ENCODE data around the gene ODC1.

ODC1 gene

DNA sequence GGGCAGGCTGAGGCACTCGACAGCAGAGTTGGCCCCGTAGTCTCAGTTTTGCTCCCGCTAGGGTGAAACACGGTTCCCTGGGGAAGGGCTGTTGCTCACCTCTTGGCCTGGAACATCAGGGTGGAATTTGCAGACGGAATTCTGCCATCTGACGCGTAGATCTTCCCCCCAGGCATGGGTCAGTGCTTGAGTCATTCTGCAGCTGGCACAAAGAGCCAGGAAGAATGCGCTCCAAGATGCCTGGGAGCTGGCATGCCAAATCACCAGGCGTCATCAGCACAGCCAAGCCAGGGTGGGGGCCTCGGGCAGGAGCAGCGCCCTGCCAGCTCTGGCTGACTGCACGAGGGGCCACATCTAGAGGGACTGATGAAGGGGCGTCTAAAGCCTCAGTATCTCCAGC, 42.7 kb downstream of the ODC1 start:
- no peak overlapping the region for H3K4me3 ChIP-seq (ENCODE audit: low read depth in 1 of 2, low read length in 2 of 2)
- ATAC-seq (ENCODE audit: insufficient read depth, low read depth): no peak
- H3K27ac ChIP-seq (ENCODE audit: low read length): no peak overlapping the region
- H4K20me1 ChIP-seq (ENCODE audit: insufficient read depth, low read length): peaks cover 14% of the 10 kb centered on the region
- H2AFZ ChIP-seq (ENCODE audit: low read depth, low read length): no peak overlapping the region
- no peak for DNase-seq
- H3K79me2 ChIP-seq (ENCODE audit: insufficient read depth, low read length): no peaks in the 10 kb centered on the region
- TF ChIP-seq, protein P1, sequence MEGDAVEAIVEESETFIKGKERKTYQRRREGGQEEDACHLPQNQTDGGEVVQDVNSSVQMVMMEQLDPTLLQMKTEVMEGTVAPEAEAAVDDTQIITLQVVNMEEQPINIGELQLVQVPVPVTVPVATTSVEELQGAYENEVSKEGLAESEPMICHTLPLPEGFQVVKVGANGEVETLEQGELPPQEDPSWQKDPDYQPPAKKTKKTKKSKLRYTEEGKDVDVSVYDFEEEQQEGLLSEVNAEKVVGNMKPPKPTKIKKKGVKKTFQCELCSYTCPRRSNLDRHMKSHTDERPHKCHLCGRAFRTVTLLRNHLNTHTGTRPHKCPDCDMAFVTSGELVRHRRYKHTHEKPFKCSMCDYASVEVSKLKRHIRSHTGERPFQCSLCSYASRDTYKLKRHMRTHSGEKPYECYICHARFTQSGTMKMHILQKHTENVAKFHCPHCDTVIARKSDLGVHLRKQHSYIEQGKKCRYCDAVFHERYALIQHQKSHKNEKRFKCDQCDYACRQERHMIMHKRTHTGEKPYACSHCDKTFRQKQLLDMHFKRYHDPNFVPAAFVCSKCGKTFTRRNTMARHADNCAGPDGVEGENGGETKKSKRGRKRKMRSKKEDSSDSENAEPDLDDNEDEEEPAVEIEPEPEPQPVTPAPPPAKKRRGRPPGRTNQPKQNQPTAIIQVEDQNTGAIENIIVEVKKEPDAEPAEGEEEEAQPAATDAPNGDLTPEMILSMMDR (IDR thresholded peaks at IDR 0.05; ENCODE audit: borderline replicate concordance, extremely low read depth, low read length, poor library complexity, severe bottlenecking): no peak
- H3K36me3 ChIP-seq (ENCODE audit: insufficient read depth, low read length): no peaks in the 10 kb centered on the region
- H3K4me1 ChIP-seq (ENCODE audit: insufficient read depth, low read length): peaks cover 13% of the 10 kb centered on the region
- H3K9me3 ChIP-seq (ENCODE audit: insufficient read depth, low read length, severe bottlenecking): no peaks in the 10 kb centered on the region
- no peak overlapping the region for H3K9ac ChIP-seq (ENCODE audit: low read depth, low read length)
- no peaks in the 10 kb centered on the region for H3K27me3 ChIP-seq (ENCODE audit: insufficient read depth, low read length, poor library complexity)
- H3K4me2 ChIP-seq (ENCODE audit: insufficient read depth, low read length): no peak overlapping the region

DNA sequence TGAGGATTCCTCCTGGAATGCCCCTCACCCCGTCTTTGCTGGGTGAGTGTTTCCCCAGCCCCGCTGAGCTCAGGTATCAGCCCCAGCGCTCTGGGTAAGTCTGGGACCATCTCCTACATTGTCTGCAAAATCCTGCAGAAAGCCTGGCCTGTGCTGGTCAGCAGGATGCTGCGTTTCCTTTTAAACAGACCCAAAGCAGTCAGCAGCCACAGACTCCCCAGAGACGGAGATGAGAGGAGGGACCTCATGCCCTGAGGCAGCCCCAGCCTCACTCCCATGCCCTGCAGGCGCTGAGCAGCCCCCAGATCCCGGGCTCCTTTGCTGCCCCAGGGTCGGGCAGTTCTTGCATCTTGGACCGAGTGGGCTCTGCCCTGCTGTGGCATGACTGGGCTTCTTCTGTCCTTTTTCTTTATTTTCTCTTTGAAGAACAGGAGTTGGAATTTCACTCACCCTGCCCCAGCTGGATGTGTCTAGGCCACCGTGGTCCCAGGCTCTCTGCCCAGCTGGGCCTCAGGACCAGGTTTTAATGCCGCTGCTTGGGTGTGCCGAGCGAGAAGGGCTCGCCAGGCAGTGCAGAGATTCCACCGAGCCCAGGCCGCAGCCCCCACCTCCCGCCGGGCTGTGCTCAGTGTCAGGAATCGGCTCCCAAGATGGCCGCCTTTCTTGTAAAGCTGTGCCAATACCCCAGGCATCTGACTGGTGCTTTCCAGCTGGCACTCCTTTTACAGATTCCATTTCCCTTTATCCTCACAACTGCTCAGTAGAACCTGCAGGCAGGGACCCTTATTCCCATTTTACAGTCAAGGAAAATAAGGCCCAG, 43.6 kb downstream of the ODC1 start:
- no peaks in the 10 kb centered on the region for H3K9me3 ChIP-seq (ENCODE audit: insufficient read depth, low read length, severe bottlenecking)
- H3K4me3 ChIP-seq (ENCODE audit: low read depth in 1 of 2, low read length in 2 of 2): no peak overlapping the region
- no peak overlapping the region for H3K27ac ChIP-seq (ENCODE audit: low read length)
- no peak overlapping the region for H3K4me2 ChIP-seq (ENCODE audit: insufficient read depth, low read length)
- no peaks in the 10 kb centered on the region for H3K36me3 ChIP-seq (ENCODE audit: insufficient read depth, low read length)
- ATAC-seq (ENCODE audit: insufficient read depth, low read depth) (no peak), DNase-seq (no peak)
- peaks cover 14% of the 10 kb centered on the region for H4K20me1 ChIP-seq (ENCODE audit: insufficient read depth, low read length)
- no peaks in the 10 kb centered on the region for H3K79me2 ChIP-seq (ENCODE audit: insufficient read depth, low read length)
- no peak overlapping the region for H2AFZ ChIP-seq (ENCODE audit: low read depth, low read length)
- no peak for TF ChIP-seq EZH2 (IDR thresholded peaks at IDR 0.05; ENCODE audit: borderline replicate concordance, low read depth, low read length, severe bottlenecking)
- TF ChIP-seq, protein P1 (IDR thresholded peaks at IDR 0.05; ENCODE audit: borderline replicate concordance, extremely low read depth, low read length, poor library complexity, severe bottlenecking): no peak
- peaks cover 13% of the 10 kb centered on the region for H3K4me1 ChIP-seq (ENCODE audit: insufficient read depth, low read length)
- no peak overlapping the region for H3K9ac ChIP-seq (ENCODE audit: low read depth, low read length)
- H3K27me3 ChIP-seq (ENCODE audit: insufficient read depth, low read length, poor library complexity): no peaks in the 10 kb centered on the region

DNA sequence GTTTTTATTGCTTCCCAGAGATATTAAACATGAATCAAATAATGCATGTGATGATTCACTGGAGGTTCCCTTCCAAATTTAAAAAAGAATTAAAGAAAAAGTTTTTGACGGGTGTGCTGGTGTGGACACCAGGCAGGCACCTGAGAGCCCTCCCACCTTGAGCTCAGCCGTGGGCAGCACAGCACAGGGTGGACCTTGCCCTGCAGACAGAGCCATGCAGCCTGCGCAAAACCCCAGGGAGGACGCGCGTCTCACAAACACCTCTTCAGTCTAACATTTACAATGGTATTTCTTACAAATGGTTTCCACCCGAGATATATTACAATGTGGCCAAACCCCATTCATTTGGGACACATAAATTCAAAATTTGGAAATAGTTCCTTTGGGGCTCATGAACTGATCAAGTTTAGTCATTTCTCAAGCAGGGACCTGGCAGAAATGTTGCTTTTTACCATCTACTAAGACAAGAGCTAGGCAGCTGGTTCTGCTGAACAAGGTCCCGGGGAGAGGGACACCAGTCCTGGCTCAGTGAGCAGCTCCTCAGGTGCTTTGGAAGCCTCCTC, 45.4 kb downstream of the ODC1 start:
- TF ChIP-seq, protein P1 (IDR thresholded peaks at IDR 0.05; ENCODE audit: borderline replicate concordance, extremely low read depth, low read length, poor library complexity, severe bottlenecking): no peak
- TF ChIP-seq EZH2 (IDR thresholded peaks at IDR 0.05; ENCODE audit: borderline replicate concordance, low read depth, low read length, severe bottlenecking): no peak
- Histone ChIP-seq H3K36me3 (ENCODE audit: insufficient read depth, low read length) (no peaks in the 10 kb centered on the region), H3K27ac (ENCODE audit: low read length) (no peak overlapping the region), H3K4me2 (ENCODE audit: insufficient read depth, low read length) (no peak overlapping the region), H2AFZ (ENCODE audit: low read depth, low read length) (no peak overlapping the region), H3K4me3 (ENCODE audit: low read depth in 1 of 2, low read length in 2 of 2) (no peak overlapping the region), H3K79me2 (ENCODE audit: insufficient read depth, low read length) (no peaks in the 10 kb centered on the region), H3K9me3 (ENCODE audit: insufficient read depth, low read length, severe bottlenecking) (no peaks in the 10 kb centered on the region), H3K9ac (ENCODE audit: low read depth, low read length) (no peak overlapping the region), H3K27me3 (ENCODE audit: insufficient read depth, low read length, poor library complexity) (no peaks in the 10 kb centered on the region), H3K4me1 (ENCODE audit: insufficient read depth, low read length) (peaks cover 4% of the 10 kb centered on the region; the same call in 1 of the 2 replicates), H4K20me1 (ENCODE audit: insufficient read depth, low read length) (peaks cover 4% of the 10 kb centered on the region)
- ATAC-seq (ENCODE audit: insufficient read depth, low read depth) (no peak), DNase-seq (no peak)
